GM20431 (cell line): ENCODE data around the gene GBP2.

Source experiments
- in situ Hi-C: fragments of 300-500 bp; cut with MseI, MboI; formaldehyde crosslinking; loops from one replicate; pipeline ENCODE4 v1.15.0; 2020; ENCODE audit warnings: low sequenced_read_pairs; ENCODE audit not compliant: unreplicated experiment

Gene GBP2

GRCh38 chr1:89070509-89070908 lies 55.4 kb downstream of the GBP2 start:
- in situ Hi-C loops = no loop called here

- in situ Hi-C loops = no loop called here
These were observed 56.0 kb downstream of the GBP2 start for GRCh38 chr1:89069951-89070350.

GRCh38 chr1:89068291-89068690 lies 57.6 kb downstream of the GBP2 start:
- in situ Hi-C loops = no loop called here

- in situ Hi-C loops = no loop called here
These were observed 60.6 kb downstream of the GBP2 start, which contains the start of gene GBP1 for GRCh38 chr1:89065079-89065868. TSS of gene GBP1 (minus strand) at chr1:89065208. CDS start at chr1:89063234, 1,974 bp downstream.

- in situ Hi-C loops = no loop called here
These were observed 61.3 kb downstream of the GBP2 start for GRCh38 chr1:89064632-89065031.

- in situ Hi-C loops = no loop called here
These were observed 62.8 kb downstream of the GBP2 start for GRCh38 chr1:89063094-89063493.

GRCh38 chr1:89060091-89060490 lies 65.8 kb downstream of the GBP2 start:
- in situ Hi-C loops = no loop called here
